Stimulated activated CD4-positive, alpha-beta T cell treated with anti-CD3 and anti-CD28 coated beads, Interleukin-15, amount 100 ng/mL, for 24 hours (primary cell): ENCODE measurements around the gene FILIP1L.

ENCODE experiments used
- DNase-seq: peaks from one replicate; pipeline ENCODE4 v3.0.0-alpha.2; 2020

The FILIP1L gene

GRCh38 chr3:100124201-100124761, 10.0 kb upstream of the FILIP1L start:
- no peak for DNase-seq

- DNase-seq: no peak
Measured at GRCh38 chr3:100123112-100123511, 8.8 kb upstream of the FILIP1L start.

DNA sequence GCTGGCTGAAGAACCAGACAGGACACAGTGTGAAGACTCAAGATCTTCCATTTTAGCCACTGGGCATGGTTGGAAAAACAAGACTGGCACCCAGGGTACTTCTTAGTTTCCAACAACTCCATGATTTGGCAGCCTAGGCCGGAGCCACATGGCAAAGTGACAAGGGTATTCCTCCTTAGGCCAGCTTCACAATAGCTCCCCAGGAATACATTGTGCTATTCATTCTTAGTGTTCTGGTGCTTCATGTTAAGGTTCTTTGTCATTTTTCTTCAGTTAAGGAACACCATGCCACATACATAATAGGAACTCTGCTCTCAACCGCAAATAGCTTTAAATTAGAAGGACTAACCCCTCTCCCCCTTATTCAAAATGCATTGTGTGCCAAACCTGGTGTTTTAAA, 8.0 kb upstream of the FILIP1L start:
- no peak for DNase-seq

- no peak for DNase-seq
Measured at GRCh38 chr3:100120693-100121092, 6.4 kb upstream of the FILIP1L start.

DNA sequence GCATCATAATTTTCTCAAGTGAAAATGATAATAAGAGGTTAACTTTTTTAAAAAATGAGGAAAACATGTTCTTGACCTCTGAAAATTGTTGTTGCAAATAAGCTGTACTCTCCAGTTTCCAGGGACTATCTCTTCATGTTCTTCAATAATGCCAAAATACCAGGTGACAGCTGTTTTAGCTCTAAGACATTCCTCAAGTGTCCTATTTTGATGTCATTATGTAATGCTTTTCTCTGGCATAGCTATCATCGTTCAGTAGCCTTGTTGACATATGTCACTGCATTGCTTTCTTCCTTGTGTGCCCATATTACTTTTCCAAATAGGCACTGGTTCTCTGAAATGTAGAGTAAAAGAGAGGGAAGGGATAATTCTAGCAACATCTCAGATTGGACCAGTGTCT, 5.7 kb upstream of the FILIP1L start:
- no peak for DNase-seq

GRCh38 chr3:100117093-100117492, 2.8 kb upstream of the FILIP1L start:
- no peak for DNase-seq

GRCh38 chr3:100113723-100114412, 433 bp downstream of the FILIP1L start:
- no peak for DNase-seq

DNA sequence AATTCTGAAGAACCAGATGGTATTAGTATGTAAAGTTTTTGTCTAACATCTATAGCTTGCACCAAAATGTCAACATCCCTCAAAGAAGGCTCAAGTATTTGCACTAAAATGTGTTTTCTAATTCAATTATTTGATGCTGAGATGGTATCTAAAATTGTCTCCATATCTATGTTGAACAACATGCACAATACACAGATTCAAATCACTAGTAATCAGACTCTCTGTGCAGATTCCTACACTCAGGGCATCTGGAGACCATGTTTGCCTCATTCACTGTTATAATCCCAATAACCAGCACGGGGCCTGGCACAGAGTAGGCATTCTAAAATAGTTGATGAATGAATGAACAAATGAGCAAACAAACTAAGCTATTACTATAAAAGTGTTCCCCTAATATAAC, 2.6 kb downstream of the FILIP1L start:
- no peak for DNase-seq

DNA sequence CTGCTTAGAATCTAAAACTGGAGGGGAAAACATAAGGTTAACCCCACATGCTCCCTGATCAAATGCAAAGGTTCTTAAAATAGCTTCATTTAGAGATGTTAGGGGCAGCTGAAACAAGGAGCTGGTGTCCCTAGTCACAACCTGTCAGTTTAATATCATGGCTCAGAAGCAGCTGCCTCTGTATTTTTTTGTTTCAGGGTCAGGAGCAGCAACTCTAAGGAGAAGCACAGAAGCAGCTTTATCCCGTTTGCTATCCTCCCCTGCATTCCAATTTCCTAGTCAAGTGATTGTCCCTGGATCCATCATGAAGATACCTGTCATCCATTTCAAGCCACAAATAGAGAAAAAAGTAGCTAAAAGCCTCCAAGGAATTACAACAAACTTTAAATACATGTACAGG, 4.1 kb downstream of the FILIP1L start:
- no peak for DNase-seq

GRCh38 chr3:100108464-100109079, 5.7 kb downstream of the FILIP1L start:
- no peak for DNase-seq

DNA sequence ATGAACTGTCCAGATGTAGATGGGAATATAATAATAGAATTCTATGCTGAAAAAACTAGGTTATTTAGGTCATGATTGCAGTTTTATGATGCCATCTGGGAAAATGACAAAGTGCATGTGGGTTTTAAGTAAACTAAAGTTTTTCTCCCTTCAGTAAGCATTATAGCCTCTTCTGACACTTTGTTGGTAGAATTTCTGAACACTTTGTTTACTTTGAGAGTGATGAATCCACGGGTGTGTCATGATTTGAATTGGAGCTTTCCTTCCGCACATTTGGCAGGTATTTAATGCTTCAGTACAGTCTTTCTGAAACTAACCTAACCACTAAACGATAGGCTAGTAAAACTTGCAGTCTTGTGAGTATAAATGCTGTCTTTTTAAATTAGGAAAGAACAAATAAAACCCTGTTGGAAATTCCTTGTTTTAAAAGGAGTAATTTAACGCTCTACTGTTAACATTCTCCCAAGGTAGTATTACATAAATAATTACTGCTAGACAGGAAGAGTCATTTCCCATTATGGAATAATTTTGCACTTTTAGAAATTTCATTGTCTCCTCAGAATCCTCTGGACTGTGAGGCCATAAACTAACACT, 7.0 kb downstream of the FILIP1L start:
- no peak for DNase-seq

DNA sequence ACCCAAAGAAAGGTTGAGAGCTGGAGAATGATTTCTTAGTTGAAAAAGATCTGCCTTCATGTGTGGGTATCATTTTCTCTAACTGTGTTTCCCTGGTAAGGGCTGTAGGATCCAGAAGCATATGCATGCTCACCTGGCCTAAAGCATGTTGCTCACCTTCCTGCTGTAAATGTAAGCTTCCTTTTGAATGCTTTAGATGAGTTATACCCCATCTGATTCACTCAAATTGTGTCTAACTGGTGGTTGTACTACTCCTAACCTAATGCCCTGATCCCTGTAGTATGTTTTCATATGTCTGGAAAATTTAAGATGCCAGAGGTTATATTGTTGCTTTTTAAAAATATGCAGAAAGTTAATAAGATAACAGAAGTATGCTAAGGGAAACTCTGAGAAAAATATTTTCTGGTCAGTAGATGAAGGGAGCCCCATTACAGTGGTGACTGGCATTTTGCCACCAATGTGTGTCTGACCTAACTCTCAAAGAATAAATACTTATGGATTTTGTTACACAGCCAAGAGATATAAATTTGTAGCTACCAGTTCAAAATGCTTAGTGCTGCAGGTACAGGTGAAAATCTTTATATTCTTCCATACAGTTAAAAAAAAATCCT, 7.7 kb downstream of the FILIP1L start:
- no peak for DNase-seq

DNA sequence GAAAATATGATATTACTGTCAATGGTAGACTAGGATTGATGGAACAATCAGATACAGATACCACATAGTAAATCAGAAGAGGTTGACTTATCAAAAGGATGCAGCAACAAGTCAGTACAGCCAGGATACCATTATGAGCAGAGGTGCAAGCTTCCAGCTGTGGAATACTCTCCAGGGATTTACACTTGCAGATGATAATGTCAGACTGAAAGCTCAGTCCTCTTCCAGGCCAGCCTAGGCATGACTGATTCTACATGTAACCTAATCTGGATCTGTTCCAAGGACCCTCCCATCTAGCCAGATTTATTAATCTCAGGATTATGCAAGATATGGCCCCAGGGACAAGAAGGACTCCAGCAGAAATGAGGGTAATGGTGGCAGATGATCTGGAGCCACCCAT, 8.2 kb downstream of the FILIP1L start:
- no peak for DNase-seq

- DNase-seq: no peak
Measured at GRCh38 chr3:100105501-100105900, 8.8 kb downstream of the FILIP1L start.

DNA sequence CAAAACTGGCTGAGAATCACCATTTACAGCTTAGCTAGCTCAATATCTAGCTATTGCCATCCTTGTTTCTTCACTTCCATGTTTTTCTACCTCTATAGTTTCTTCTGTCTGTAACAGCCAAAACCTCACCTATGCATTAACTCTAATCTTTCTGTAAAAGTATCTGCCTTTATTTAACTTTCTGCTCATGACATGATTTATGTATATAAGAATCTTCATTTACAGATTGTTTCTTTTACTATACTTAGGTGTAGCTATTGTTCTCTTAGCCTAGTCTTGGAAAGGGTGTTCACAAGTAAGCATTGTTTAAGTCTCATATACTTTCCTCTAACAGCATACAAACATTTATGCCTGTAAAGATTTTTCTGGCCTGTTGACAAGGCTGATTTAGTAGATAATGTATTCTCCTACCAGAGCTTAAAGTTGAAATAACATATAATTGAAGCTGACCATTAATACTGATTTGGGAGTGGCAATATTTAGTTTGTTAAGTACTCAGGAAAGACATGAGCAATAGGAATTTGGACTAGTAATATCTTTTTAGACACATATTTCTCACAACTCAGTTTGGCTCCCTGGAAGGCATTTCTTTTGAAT, 9.4 kb downstream of the FILIP1L start:
- no peak for DNase-seq

DNA sequence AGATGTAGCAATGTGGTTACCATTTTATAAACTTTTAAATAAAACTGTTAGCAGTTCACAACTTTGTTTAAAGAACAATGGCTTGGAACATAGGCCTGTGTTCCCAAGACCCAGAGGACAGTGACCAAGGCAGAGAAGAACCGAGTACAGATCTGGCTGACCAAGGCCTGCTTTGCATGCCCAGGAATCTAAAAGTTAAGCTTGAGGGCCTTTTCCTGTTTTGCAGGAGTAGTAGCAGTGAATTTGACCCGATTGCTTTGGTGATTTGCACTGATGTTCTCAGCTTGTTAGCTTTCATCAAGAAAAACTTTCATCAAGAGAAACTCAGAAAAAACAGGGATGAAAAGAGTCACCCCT, 9.9 kb downstream of the FILIP1L start:
- no peak for DNase-seq

- no peak for DNase-seq
Measured at GRCh38 chr3:100103558-100104441, 10.5 kb downstream of the FILIP1L start.

DNA sequence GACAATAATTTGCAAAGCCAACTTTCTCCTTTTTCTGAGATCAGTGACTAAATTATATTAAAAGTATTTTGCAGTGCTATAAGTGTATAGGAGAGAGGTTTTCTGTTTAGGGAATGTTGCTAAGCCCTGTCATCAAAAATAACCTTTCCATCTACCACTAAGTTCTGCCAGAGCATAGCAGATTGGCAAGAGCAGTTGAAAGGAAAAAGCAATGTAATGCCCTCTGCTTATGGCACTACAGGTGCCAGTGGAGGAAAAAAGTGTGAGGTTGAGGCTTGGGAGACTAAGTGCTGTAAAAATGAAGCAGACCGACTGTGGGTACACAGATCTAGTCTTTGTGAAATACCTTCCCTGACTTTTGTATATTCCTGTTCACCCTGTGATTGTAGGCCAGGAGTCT, 11.5 kb downstream of the FILIP1L start:
- no peak for DNase-seq

- no peak for DNase-seq
Measured at GRCh38 chr3:100100425-100100824, 13.9 kb downstream of the FILIP1L start.

DNA sequence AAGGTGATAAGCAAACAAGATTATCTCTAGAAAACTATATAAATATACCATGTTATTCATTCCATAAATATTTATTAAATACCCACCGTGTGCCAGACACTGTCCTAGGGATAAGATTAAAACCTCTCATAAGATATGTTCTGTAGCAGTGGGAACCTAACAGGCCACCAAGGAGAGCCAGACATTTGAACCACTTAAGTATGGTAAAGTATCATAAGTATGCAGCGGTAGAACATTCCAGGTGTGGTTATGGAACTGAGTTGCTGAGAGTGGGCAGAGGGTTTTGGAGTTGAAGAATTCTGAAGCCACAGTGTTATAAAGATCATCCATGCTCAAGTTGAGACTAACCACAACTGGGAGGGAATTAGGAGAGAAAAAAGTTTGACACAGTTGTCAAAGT, 14.7 kb downstream of the FILIP1L start:
- no peak for DNase-seq

DNA sequence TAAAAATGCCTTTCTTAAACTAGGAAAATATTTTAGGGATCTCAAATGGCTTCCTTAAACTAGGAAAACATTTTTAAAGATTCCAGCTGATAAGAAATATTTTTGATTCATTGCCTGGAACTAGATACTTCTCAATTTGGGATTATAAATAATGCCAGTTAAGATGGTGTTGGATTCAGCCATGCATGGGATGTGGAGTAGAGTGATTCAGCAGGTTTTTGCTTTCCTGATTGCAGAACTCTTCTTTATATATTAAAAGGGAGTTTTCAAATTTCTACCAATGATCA, 15.6 kb downstream of the FILIP1L start:
- no peak for DNase-seq

- DNase-seq: no peak
Measured at GRCh38 chr3:100097919-100098783, 16.1 kb downstream of the FILIP1L start.
